WTC11 (cell line): ENCODE data around the gene SREBF2. TPM values are rescaled to one million over a fixed set of nuclear protein-coding genes. Genes with fewer than 3 reads are reported as not detected.

Experiments
- ATAC-seq: fragments of 200-7000 bp; cut with Tn5 transposase; 2 replicates; pipeline ENCODE4 v1.10.0; 2021; ENCODE audit warnings: mild to moderate bottlenecking, moderate library complexity
- CTCF ChIA-PET: fragments of 300-600 bp; sonication (Branson Sonifier 250); formaldehyde crosslinking; loops from one replicate; lab custom pipeline; 2021; ENCODE audit warnings: antibody characterized with exemption; lab: Charles Lee
- POLR2A ChIA-PET: fragments of 350-600 bp; sonication (Branson Sonifier 250); formaldehyde crosslinking; loops from one replicate; lab custom pipeline; 2021; ENCODE audit warnings: antibody characterized with exemption; lab: Charles Lee
- DNase-seq: peaks from one replicate; pipeline ENCODE4 v3.0.0; 2021; ENCODE audit warnings: low spot score
- H3K27ac Mint-ChIP-seq: 2 replicates; pipeline ENCODE4 v1.8.0; 2021; ENCODE audit warnings: mixed read lengths
- H3K27me3 Mint-ChIP-seq: 2 replicates; pipeline ENCODE4 v1.8.0; 2021; ENCODE audit warnings: low read depth, mild to moderate bottlenecking, moderate library complexity, mixed read lengths
- H3K36me3 Mint-ChIP-seq: 2 replicates; pipeline ENCODE4 v1.8.0; 2021; ENCODE audit warnings: mixed read lengths
- H3K4me1 Mint-ChIP-seq: 2 replicates; pipeline ENCODE4 v1.8.0; 2022; ENCODE audit warnings: mixed read lengths
- H3K4me3 Mint-ChIP-seq: 2 replicates; pipeline ENCODE4 v1.8.0; 2021; ENCODE audit warnings: mild to moderate bottlenecking, moderate library complexity, mixed read lengths
- H3K9me3 Mint-ChIP-seq: 2 replicates; pipeline ENCODE4 v1.8.0; 2021; ENCODE audit warnings: mixed read lengths
- CREB1 ChIP-seq: sonication (generic); formaldehyde crosslinking; IDR thresholded peaks from 2 replicates; pipeline ENCODE4 v1.8.0; 2023; ENCODE audit warnings: mild to moderate bottlenecking, missing genetic modification reagents
- ETV6 ChIP-seq: sonication (generic); formaldehyde crosslinking; IDR thresholded peaks from 2 replicates; pipeline ENCODE4 v1.8.1; 2022; ENCODE audit warnings: mild to moderate bottlenecking, missing genetic modification reagents
- IRF2 ChIP-seq: sonication (generic); formaldehyde crosslinking; IDR thresholded peaks from 2 replicates; pipeline ENCODE4 v1.8.0; 2022; ENCODE audit warnings: low read depth, missing genetic modification reagents, borderline replicate concordance
- NFYB ChIP-seq: sonication (generic); formaldehyde crosslinking; conservative IDR thresholded peaks from 2 replicates; pipeline ENCODE4 v1.8.0; 2022; ENCODE audit warnings: low read depth, missing genetic modification reagents
- PRRX2 ChIP-seq: fragments of 250-450 bp; sonication (Bioruptor Pico); IDR thresholded peaks from 2 replicates; pipeline ENCODE4 v1.8.0; 2021; ENCODE audit warnings: mild to moderate bottlenecking
- RELA ChIP-seq: sonication (generic); formaldehyde crosslinking; IDR thresholded peaks from 2 replicates; pipeline ENCODE4 v1.8.1; 2022; ENCODE audit warnings: missing genetic modification reagents, mild to moderate bottlenecking, borderline replicate concordance
- SOX15 ChIP-seq: fragments of 250-450 bp; sonication (Bioruptor Pico); IDR thresholded peaks from 2 replicates; pipeline ENCODE4 v1.9.0; 2021; ENCODE audit warnings: mild to moderate bottlenecking
- TEAD4 ChIP-seq: sonication (generic); formaldehyde crosslinking; IDR thresholded peaks from 2 replicates; pipeline ENCODE4 v1.8.0; 2022; ENCODE audit warnings: mild to moderate bottlenecking, missing genetic modification reagents
- TP53 ChIP-seq: sonication (generic); formaldehyde crosslinking; IDR thresholded peaks from 2 replicates; pipeline ENCODE4 v1.8.1; 2023; ENCODE audit warnings: mild to moderate bottlenecking, missing genetic modification reagents
- ZNF263 ChIP-seq: sonication (generic); formaldehyde crosslinking; IDR thresholded peaks from 2 replicates; pipeline ENCODE4 v1.8.1; 2022; ENCODE audit warnings: low read depth, mild to moderate bottlenecking, moderate library complexity, missing genetic modification reagents
- ZNF416 ChIP-seq: fragments of 250-450 bp; sonication (Bioruptor Pico); IDR thresholded peaks from 2 replicates; pipeline ENCODE4 v1.9.0; 2021; ENCODE audit warnings: mild to moderate bottlenecking, inconsistent platforms
- ZNF671 ChIP-seq: fragments of 250-450 bp; sonication (Bioruptor Pico); IDR thresholded peaks from 2 replicates; pipeline ENCODE4 v1.8.0; 2021; ENCODE audit warnings: mild to moderate bottlenecking
- total RNA-seq: library from RNA; stranded (reverse); gene quantifications from 3 replicates; pipeline ENCODE4 v1.2.3, GENCODE V29; 2021
- TF ChIP-seq, protein P1 (sequence below): sonication (generic); formaldehyde crosslinking; IDR thresholded peaks from 2 replicates; pipeline ENCODE4 v1.8.0; 2022; ENCODE audit warnings: mild to moderate bottlenecking, missing genetic modification reagents
- TF ChIP-seq, protein P2 (sequence below): sonication (generic); formaldehyde crosslinking; IDR thresholded peaks from 2 replicates; pipeline ENCODE4 v1.8.1; 2023; ENCODE audit warnings: mild to moderate bottlenecking, missing genetic modification reagents, moderate library complexity
- TF ChIP-seq, protein P3 (sequence below): fragments of 250-450 bp; sonication (Bioruptor Pico); conservative IDR thresholded peaks from 2 replicates; pipeline ENCODE4 v1.9.0; 2021; ENCODE audit warnings: mild to moderate bottlenecking
- TF ChIP-seq, protein P4 (sequence below): sonication (generic); formaldehyde crosslinking; IDR thresholded peaks from 2 replicates; pipeline ENCODE4 v1.8.0; 2023; ENCODE audit warnings: missing genetic modification reagents
- TF ChIP-seq, protein P5 (sequence below): fragments of 250-450 bp; sonication (Bioruptor Pico); IDR thresholded peaks from 2 replicates; pipeline ENCODE4 v1.9.0; 2021; ENCODE audit warnings: moderate library complexity, mild to moderate bottlenecking, inconsistent platforms, borderline replicate concordance
- TF ChIP-seq, protein P6 (sequence below): fragments of 250-450 bp; sonication (Bioruptor Pico); IDR thresholded peaks from 2 replicates; pipeline ENCODE4 v1.8.0; 2021; ENCODE audit warnings: mild to moderate bottlenecking

SREBF2 gene
- total RNA-seq, 1 experiment from 2014 or later, result 151 TPM

DNA sequence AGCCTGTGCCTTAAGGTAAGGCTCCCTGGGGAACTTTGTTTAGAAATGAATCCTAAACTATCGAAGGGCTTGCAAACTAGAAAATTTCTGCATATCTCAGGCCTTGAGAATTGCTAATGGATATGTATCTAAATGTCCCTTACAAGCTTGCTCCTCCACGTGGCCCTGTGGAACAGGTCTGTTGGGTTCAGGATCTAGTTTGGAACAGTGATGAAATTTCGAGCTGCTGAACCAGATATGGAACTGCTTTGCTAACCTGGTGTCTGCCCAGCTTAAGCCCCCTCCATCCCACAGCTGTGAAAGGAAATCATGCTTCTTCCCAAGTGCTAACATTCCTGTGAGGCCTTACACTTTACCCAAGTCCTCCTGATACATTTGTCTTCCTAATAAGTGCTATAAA is 11.6 kb downstream of the SREBF2 start:
- Mint-ChIP-seq H3K9me3 (no peaks in the 10 kb centered on the region), H3K36me3 (peaks cover 15% of the 10 kb centered on the region), H3K27me3 (no peaks in the 10 kb centered on the region), H3K4me3 (peak overlapping the region; percentile 31)
- no peak for TF ChIP-seq ZNF671 (CRISPR knock-in tag)
- TF ChIP-seq, protein P1, sequence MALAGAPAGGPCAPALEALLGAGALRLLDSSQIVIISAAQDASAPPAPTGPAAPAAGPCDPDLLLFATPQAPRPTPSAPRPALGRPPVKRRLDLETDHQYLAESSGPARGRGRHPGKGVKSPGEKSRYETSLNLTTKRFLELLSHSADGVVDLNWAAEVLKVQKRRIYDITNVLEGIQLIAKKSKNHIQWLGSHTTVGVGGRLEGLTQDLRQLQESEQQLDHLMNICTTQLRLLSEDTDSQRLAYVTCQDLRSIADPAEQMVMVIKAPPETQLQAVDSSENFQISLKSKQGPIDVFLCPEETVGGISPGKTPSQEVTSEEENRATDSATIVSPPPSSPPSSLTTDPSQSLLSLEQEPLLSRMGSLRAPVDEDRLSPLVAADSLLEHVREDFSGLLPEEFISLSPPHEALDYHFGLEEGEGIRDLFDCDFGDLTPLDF (CRISPR knock-in tag), result no peak
- no peak for TF ChIP-seq TEAD4
- TF ChIP-seq, protein P2, sequence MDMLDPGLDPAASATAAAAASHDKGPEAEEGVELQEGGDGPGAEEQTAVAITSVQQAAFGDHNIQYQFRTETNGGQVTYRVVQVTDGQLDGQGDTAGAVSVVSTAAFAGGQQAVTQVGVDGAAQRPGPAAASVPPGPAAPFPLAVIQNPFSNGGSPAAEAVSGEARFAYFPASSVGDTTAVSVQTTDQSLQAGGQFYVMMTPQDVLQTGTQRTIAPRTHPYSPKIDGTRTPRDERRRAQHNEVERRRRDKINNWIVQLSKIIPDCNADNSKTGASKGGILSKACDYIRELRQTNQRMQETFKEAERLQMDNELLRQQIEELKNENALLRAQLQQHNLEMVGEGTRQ (CRISPR knock-in tag), result no peak
- TF ChIP-seq, protein P3, sequence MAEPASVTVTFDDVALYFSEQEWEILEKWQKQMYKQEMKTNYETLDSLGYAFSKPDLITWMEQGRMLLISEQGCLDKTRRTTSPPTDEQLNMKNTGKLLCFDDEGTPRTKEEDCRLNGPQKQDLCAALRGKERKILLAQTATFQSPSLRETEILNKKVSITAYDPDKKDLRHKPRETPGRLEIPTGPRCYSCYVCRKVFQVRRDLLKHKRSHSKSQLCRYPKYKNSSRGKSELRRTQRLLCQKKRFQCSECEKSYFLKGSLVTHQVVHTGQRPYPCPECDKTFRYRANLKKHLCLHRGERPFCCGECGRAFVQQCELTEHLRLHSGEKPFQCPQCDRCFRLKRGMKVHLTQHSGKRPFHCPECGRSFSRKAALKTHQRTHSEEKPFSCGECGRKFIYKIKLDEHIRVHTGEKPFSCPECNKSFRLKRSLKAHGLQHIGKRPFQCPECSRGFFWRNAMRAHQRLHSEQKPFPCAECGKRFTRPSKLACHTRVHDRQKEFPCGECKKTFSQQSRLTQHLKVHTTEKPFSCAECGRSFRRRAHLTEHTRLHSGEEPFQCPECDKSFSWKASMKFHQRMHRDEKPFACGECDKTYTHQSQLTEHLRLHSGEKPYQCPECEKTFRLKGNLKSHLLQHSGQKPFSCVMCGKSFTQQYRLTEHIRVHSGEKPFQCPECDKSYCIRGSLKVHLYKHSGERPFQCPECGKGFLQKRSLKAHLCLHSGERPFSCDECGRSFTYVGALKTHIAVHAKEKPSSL (CRISPR knock-in tag), result no peak
- TF ChIP-seq, protein P4, sequence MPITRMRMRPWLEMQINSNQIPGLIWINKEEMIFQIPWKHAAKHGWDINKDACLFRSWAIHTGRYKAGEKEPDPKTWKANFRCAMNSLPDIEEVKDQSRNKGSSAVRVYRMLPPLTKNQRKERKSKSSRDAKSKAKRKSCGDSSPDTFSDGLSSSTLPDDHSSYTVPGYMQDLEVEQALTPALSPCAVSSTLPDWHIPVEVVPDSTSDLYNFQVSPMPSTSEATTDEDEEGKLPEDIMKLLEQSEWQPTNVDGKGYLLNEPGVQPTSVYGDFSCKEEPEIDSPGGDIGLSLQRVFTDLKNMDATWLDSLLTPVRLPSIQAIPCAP (CRISPR knock-in tag), result no peak
- no peak for TF ChIP-seq PRRX2 (CRISPR knock-in tag)
- TF ChIP-seq, protein P5, sequence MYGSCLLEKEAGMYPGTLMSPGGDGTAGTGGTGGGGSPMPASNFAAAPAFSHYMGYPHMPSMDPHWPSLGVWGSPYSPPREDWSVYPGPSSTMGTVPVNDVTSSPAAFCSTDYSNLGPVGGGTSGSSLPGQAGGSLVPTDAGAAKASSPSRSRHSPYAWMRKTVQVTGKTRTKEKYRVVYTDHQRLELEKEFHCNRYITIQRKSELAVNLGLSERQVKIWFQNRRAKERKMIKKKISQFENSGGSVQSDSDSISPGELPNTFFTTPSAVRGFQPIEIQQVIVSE (CRISPR knock-in tag), result no peak
- TF ChIP-seq ETV6 (CRISPR knock-in tag), result no peak
- TF ChIP-seq ZNF263, result no peak
- TF ChIP-seq CREB1 (CRISPR knock-in tag), result no peak
- no peak for TF ChIP-seq NFYB (CRISPR knock-in tag)
- no peak for TF ChIP-seq SOX15 (CRISPR knock-in tag)
- TF ChIP-seq, protein P6, sequence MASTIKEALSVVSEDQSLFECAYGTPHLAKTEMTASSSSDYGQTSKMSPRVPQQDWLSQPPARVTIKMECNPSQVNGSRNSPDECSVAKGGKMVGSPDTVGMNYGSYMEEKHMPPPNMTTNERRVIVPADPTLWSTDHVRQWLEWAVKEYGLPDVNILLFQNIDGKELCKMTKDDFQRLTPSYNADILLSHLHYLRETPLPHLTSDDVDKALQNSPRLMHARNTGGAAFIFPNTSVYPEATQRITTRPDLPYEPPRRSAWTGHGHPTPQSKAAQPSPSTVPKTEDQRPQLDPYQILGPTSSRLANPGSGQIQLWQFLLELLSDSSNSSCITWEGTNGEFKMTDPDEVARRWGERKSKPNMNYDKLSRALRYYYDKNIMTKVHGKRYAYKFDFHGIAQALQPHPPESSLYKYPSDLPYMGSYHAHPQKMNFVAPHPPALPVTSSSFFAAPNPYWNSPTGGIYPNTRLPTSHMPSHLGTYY (CRISPR knock-in tag), result no peak
- TF ChIP-seq IRF2 (CRISPR knock-in tag), result no peak
- TF ChIP-seq ZNF416 (CRISPR knock-in tag), result no peak
- TF ChIP-seq RELA, result no peak
- no peak for TF ChIP-seq TP53 (CRISPR knock-in tag)
- TF ChIP-seq, all 79 proteins: peak for 0
- DNase-seq (no peak), ATAC-seq (no peak)
- CTCF ChIA-PET, result interaction anchor here (0.8 to 4.6 kb wide), 3 partner anchors 13 to 147 kb away, joined by 3 to 36 read pairs (median 7); no protein-coding TSS in a partner anchor
- Mint-ChIP-seq H3K27ac (peak overlapping the region; percentile 64; the same call in 1 of the 2 replicates), H3K4me1 (peaks cover 60% of the 10 kb centered on the region)
- POLR2A ChIA-PET, result no interaction called here
